ENCODE data around the gene POLR1B.
"Not testable (repeated sequence)": the region's sequence is repeated elsewhere in the genome, so short reads cannot be mapped to it uniquely, and the experiment has no call there.

DNA sequence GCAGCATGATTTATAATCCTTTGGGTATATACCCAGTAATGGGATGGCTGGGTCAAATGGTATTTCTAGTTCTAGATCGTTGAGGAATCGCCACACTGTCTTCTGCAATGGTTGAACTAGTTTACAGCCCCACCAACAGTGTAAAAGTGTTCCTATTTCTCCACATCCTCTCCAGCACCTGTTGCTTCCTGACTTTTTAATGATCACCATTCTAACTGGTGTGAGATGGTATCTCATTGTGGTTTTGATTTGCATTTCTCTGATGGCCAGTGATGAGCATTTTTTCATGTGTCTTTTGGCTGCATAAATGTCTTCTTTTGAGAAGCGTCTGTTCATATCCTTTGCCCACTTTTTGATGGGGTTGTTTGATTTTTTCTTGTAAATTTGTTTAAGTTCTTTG, 18.0 kb upstream of the POLR1B start:
- not testable (repeated sequence) for TF ChIP-seq MYBL2, ZNF416, NR2C2 (CRISPR knock-in tag; IDR thresholded peaks at IDR 0.05)
- TF ChIP-seq, protein P1, sequence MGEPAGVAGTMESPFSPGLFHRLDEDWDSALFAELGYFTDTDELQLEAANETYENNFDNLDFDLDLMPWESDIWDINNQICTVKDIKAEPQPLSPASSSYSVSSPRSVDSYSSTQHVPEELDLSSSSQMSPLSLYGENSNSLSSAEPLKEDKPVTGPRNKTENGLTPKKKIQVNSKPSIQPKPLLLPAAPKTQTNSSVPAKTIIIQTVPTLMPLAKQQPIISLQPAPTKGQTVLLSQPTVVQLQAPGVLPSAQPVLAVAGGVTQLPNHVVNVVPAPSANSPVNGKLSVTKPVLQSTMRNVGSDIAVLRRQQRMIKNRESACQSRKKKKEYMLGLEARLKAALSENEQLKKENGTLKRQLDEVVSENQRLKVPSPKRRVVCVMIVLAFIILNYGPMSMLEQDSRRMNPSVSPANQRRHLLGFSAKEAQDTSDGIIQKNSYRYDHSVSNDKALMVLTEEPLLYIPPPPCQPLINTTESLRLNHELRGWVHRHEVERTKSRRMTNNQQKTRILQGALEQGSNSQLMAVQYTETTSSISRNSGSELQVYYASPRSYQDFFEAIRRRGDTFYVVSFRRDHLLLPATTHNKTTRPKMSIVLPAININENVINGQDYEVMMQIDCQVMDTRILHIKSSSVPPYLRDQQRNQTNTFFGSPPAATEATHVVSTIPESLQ (CRISPR knock-in tag; IDR thresholded peaks at IDR 0.05) = not testable (repeated sequence)
- TF ChIP-seq, protein P2, sequence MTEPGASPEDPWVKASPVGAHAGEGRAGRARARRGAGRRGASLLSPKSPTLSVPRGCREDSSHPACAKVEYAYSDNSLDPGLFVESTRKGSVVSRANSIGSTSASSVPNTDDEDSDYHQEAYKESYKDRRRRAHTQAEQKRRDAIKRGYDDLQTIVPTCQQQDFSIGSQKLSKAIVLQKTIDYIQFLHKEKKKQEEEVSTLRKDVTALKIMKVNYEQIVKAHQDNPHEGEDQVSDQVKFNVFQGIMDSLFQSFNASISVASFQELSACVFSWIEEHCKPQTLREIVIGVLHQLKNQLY (CRISPR knock-in tag; IDR thresholded peaks at IDR 0.05) = not testable (repeated sequence)
- TF ChIP-seq, protein P3, sequence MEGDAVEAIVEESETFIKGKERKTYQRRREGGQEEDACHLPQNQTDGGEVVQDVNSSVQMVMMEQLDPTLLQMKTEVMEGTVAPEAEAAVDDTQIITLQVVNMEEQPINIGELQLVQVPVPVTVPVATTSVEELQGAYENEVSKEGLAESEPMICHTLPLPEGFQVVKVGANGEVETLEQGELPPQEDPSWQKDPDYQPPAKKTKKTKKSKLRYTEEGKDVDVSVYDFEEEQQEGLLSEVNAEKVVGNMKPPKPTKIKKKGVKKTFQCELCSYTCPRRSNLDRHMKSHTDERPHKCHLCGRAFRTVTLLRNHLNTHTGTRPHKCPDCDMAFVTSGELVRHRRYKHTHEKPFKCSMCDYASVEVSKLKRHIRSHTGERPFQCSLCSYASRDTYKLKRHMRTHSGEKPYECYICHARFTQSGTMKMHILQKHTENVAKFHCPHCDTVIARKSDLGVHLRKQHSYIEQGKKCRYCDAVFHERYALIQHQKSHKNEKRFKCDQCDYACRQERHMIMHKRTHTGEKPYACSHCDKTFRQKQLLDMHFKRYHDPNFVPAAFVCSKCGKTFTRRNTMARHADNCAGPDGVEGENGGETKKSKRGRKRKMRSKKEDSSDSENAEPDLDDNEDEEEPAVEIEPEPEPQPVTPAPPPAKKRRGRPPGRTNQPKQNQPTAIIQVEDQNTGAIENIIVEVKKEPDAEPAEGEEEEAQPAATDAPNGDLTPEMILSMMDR (IDR thresholded peaks at IDR 0.05) = not testable (repeated sequence)
- TF ChIP-seq, protein P4, sequence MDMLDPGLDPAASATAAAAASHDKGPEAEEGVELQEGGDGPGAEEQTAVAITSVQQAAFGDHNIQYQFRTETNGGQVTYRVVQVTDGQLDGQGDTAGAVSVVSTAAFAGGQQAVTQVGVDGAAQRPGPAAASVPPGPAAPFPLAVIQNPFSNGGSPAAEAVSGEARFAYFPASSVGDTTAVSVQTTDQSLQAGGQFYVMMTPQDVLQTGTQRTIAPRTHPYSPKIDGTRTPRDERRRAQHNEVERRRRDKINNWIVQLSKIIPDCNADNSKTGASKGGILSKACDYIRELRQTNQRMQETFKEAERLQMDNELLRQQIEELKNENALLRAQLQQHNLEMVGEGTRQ (CRISPR knock-in tag; IDR thresholded peaks at IDR 0.05) = not testable (repeated sequence)
- TF ChIP-seq, protein P5, sequence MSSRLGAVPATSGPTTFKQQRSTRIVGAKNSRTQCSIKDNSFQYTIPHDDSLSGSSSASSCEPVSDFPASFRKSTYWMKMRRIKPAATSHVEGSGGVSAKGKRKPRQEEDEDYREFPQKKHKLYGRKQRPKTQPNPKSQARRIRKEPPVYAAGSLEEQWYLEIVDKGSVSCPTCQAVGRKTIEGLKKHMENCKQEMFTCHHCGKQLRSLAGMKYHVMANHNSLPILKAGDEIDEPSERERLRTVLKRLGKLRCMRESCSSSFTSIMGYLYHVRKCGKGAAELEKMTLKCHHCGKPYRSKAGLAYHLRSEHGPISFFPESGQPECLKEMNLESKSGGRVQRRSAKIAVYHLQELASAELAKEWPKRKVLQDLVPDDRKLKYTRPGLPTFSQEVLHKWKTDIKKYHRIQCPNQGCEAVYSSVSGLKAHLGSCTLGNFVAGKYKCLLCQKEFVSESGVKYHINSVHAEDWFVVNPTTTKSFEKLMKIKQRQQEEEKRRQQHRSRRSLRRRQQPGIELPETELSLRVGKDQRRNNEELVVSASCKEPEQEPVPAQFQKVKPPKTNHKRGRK (CRISPR knock-in tag; IDR thresholded peaks at IDR 0.05; ENCODE audit: borderline replicate concordance) = not testable (repeated sequence)
